HL-60 (cell line): ENCODE data around the gene CDH5.
"Not testable (repeated sequence)": the region's sequence is repeated elsewhere in the genome, so short reads cannot be mapped to it uniquely, and the experiment has no call there.

Source experiments
- DNase-seq, 2 experiments: peaks; one replicate each; pipeline ENCODE4 v3.0.0-alpha.2; 2010 to 2020; ENCODE audit warnings: low read depth in 1 of 2, low spot score in 1 of 2
- H3K27ac ChIP-seq: fragments of 250-450 bp; sonication (Bioruptor Pico); replicated peaks from 2 replicates; pipeline ENCODE4 v1.5.1; 2020; ENCODE audit warnings: mild to moderate bottlenecking, moderate library complexity
- H3K27me3 ChIP-seq: fragments of 250-450 bp; sonication (Bioruptor Pico); 2 replicates; pipeline ENCODE4 v1.5.1; 2021; ENCODE audit warnings: mild to moderate bottlenecking, moderate library complexity; ENCODE audit not compliant: insufficient read depth, poor library complexity, severe bottlenecking
- H3K4me3 ChIP-seq: replicated peaks from 2 replicates; pipeline ENCODE4 v1.5.1; 2011; ENCODE audit warnings: mild to moderate bottlenecking, control low read depth, low read length; ENCODE audit not compliant: insufficient read depth
- CTCF ChIP-seq: IDR thresholded peaks from one replicate; pipeline ENCODE4 v1.5.1; 2011; ENCODE audit warnings: low read length, control low read depth, inconsistent platforms; ENCODE audit not compliant: insufficient read depth
- GABPA ChIP-seq: IDR thresholded peaks from 2 replicates; pipeline ENCODE4 v1.6.1; 2012; ENCODE audit warnings: low read depth
- POLR2AphosphoS5 ChIP-seq: IDR thresholded peaks from 2 replicates; pipeline ENCODE4 v1.6.1; 2012; ENCODE audit warnings: low read depth
- REST ChIP-seq: IDR thresholded peaks from 2 replicates; pipeline ENCODE4 v1.6.1; 2012; ENCODE audit warnings: low read depth; ENCODE audit not compliant: insufficient replicate concordance
- SPI1 ChIP-seq: IDR thresholded peaks from 2 replicates; pipeline ENCODE4 v1.6.1; 2012; ENCODE audit warnings: low read depth, mild to moderate bottlenecking, borderline replicate concordance

Gene CDH5

GRCh38 chr16:66326991-66327513, 39.4 kb upstream of the CDH5 start:
- Histone ChIP-seq H3K27ac (no peak overlapping the region), H3K27me3 (peaks cover 3% of the 10 kb centered on the region), H3K4me3 (no peak overlapping the region)
- TF ChIP-seq GABPA (no peak), POLR2AphosphoS5 (no peak), CTCF (no peak)
- DNase-seq, result no peak

GRCh38 chr16:66328282-66328681, 38.2 kb upstream of the CDH5 start:
- DNase-seq, result no peak
- Histone ChIP-seq H3K4me3 (no peak overlapping the region), H3K27me3 (peaks cover 3% of the 10 kb centered on the region), H3K27ac (no peak overlapping the region)
- TF ChIP-seq CTCF (no peak), POLR2AphosphoS5 (no peak), REST (no peak), GABPA (no peak), SPI1 (no peak)

- DNase-seq, H3K4me3 ChIP-seq, H3K27me3 ChIP-seq, H3K27ac ChIP-seq: not testable (repeated sequence)
These were observed 35.0 kb upstream of the CDH5 start for GRCh38 chr16:66331464-66331863.

DNA sequence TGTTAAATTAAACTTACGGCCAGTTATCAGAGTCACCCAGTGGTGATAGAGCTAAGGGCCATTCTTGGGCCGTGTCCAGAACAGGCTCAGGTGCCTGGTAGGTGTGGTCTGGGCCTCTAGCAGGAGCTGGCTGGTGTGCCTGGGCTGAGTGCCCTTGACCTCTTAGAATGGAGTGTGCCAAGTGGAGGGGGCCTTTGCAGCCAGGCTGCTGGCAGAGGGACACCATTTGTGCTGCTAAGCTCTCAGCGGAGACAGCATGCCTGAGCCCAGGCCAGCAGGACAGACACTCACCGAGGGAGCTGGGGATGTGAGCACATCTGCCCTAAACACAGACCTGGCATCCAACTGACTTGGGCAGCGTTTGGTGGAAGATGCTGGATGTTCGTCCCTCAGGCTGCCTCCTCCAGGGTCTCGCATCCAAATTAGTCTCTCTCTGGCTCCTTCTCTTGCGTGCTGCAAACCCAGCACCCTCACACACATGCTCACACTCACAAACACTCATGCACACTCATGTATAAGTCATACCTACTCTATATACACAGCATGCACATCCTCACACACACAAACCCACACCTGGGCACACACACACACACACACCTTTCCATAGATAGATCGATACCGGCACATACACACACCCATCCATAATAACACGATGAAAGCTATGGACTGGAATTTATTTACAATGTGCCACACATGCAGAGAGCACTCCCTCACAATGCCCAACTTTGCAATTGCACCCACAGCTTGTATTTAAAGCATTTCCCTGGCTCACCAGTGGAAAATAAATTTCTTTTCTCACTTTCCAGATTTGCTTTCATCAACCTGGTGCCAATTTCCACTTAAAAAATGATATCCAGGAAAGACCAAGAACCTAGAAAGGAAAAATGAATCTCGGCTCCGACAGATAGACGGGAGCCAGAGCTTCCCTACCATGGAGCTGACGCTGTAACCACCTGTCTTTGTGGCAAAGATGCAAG, 33.6 kb upstream of the CDH5 start:
- no peak for DNase-seq
- Histone ChIP-seq H3K4me3 (no peak overlapping the region), H3K27me3 (peaks cover 3% of the 10 kb centered on the region), H3K27ac (no peak overlapping the region)
- TF ChIP-seq POLR2AphosphoS5 (no peak), CTCF (no peak), GABPA (no peak), REST (no peak), SPI1 (no peak)
